ENCODE data around the gene SH3RF3.

The SH3RF3 gene

DNA sequence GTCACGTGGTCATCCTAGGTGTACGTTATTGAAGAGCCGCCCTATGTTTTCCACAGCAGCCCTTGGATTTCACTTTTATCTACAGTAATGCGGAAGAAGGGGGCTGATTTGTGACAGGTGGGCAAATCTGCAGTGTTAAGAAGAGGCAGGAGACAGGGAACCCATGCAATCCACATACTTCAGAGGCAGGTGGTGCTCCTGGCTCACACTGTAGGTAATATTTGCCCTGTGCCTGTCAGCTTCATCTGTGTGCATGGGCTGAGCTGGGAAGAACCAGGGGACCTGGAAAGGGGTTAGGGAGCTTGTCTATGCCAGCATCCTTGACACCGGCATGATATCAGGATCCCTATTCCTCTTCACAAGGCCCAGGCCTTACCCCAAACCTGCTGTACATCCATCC, 183.9 kb downstream of the SH3RF3 start:
- intact Hi-C loops (cut with DNase I): no loop called here

DNA sequence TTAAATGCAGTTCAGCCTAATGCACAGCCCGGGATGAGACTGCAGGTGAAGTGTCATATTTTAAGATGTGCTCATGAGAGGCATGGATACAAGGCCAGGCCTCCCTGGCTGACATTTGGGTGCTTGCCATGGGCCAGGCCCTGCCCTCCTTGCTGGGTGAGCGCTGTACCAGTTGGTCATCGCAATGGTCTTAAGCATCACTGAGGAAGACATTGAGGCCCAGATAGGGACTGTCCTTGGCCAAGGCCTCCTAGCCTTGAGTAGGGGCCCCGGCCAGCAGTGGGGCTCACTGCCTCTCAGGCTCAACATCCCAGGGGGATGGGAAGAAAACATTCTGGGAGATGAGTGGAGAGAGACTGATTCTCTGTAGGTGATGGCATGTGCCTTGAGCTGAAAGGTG, 184.3 kb downstream of the SH3RF3 start:
- peak in 2 of 10 donors; percentile 20 to 33 for DNase-seq
- intact Hi-C loops (cut with DNase I): no loop called here

More for the DNA sequence above, 183.9 kb downstream of the SH3RF3 start:
- peak in 1 of 10 donors; percentile 10 for DNase-seq

DNA sequence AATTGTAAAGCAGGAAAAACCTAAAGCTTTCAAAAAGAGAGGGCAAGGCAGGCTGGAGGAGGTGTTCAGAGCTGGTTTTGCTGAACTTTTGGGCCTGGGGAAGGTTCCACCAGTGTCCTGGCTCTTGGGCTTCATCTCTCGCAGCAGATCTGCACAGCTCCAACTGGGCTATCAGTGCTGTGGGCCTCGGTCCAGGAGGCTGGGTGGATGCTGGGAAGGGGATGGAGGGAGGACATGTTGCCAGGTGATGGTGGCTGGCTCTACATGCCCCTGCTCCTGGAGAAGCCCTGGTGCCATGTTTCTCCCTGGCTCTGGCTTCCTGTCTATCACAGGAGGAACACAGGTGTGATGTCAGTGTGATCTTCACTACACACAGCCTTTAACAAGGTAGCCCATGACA, 187.1 kb downstream of the SH3RF3 start:
- intact Hi-C loops (cut with DNase I): no loop called here
- DNase-seq: peak in 2 of 10 donors; percentile 71 to 75

DNA sequence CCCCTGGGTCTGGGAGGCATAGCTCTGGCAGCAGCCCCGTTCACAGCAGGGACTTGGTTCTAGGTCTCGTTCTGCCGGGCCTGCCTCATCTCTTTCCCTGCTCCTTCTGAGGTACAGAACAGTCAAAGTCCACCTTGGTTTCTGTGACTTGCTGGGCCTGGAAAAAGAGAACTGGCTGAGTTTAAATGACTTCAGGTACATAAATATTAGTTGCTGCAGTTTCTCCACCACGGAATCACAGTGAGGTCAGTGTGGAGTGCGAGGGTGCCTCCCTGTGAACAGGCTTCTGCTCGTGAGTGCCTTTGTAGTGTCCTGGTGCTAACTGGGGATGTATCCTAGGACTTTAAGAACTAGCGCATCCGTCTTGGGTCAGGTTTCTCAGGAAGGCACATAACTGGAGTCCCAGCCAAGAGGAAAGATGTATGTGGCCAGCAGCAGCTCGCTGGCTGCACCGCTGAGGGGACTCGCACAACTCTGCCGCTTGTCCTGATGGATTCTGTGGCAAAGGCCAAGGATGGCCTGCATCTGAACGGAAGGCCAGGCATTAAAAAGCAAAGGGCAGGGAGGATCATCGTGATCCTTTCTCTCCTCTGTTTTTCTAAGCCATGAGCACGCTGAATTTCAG, 188.6 kb downstream of the SH3RF3 start:
- intact Hi-C loops (cut with DNase I): no loop called here
- peak in 2 of 10 donors; percentile 24 to 59 for DNase-seq

DNA sequence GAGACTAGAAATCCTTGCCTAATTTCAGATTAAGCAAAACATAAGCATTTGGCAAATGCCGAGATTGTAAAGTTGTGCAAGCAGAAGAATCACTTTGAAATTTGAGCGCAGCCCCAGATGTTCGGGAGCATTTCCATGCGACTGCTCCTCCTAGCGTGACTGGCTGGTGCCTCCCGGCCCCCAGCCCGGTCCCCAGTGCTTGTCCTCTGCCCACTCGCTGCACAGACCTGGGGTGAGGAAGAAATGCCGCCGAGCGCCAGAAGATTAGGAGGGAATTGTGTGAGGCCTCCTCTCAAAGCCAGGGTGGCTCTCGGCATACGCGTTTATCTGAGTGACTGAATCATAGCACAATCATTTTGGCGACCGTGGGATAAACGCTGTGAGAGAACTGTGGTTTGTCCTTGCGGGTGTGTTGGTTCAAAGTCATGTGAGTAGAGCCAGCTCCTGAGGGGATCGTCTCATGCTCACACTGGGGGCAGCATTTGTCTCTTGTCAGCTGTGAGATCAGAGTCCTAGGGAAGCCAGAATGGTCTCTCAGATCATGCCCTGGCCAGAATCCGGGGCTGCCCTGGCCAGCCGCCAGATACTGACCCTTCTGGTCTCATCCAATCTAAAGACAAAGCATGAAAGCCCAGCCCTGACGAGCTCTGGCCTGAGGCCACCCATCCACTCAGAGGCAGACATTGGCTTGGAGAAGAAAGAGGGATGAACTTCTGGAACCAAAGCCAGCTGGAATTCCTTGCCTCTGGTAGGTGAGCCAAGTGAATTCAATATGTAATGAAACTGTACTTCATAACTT, 189.3 kb downstream of the SH3RF3 start:
- DNase-seq: peak in 7 of 10 donors; percentile 25 to 88 (median 34)
- intact Hi-C loops (cut with DNase I): no loop called here

DNA sequence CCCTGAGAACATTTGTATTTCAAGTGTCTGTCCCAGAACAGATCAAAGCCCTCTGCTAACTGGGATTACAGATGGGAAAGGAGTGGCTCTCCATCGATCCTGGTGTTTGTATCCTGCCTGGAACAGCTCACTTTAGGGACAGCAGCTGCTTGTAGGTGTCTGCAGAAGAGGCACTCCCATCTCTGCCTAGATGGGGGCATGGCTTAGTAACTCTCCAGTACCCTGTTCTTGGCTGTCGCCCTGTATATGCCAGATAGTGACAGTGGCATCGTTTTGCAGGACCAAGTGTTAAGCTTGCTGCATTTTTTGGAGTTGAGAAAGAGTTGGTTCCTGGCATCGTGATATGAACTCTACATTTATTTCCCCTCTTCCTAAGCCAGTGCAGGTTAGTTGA, 189.9 kb downstream of the SH3RF3 start:
- intact Hi-C loops (cut with DNase I): no loop called here

DNA sequence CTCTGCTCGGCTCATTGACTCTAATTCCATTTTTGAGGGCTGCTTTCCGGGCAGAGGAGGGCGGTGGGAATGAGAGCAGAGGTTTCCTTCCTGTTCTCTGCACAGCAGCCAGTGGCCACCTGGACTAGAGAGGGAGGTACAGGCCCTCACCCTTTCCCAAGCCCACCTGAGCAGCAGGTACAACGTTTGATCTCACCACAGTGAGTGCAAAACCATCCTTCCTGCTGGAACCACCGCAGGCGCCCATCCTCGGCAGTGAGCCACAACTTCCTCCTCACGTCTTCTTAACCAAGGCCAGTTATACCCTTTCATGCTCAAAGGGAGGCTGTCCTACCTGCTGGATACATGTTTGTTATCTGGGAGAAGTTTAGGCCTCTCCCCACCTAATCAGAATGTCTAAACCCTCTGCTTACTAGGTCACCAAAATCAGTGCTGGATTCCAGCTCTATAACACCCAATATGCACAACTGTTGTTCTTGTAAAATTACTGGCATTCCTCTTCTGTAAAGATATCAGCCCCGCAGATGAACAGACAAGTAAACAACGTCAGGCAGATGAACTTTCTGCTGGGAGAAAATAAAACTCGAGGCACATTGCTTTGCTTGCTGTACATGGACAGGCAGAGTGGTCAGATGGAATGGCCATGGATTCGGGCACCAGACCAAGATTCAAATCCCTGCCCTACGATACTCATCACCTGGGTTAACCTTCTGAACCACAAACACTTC, 191.4 kb downstream of the SH3RF3 start:
- DNase-seq: peak in 2 of 10 donors; percentile 44 to 73
- intact Hi-C loops (cut with DNase I): no loop called here

More for the DNA sequence above, 189.9 kb downstream of the SH3RF3 start:
- peak in 2 of 10 donors; percentile 1 to 14 for DNase-seq

DNA sequence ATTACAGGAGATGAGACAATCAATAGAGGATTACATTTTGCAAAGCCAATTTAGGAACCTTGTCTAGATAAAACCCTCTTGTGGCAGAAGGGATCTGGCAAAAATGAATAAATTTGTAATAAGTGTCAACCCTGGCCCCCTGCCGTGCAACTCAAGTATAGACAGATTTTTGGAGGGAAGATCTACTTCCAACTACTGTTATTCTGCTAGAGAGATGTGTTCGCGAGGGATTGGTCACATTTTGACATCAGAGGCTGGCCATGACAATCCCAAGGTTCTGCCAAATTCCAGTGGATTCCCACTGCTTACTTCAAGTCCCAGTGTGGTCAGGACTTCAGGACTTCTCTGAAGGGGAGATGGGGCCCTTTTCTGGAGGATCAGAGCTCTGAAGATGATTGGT, 192.6 kb downstream of the SH3RF3 start:
- DNase-seq: peak in 1 of 10 donors; percentile 16
- intact Hi-C loops (cut with DNase I): no loop called here

DNA sequence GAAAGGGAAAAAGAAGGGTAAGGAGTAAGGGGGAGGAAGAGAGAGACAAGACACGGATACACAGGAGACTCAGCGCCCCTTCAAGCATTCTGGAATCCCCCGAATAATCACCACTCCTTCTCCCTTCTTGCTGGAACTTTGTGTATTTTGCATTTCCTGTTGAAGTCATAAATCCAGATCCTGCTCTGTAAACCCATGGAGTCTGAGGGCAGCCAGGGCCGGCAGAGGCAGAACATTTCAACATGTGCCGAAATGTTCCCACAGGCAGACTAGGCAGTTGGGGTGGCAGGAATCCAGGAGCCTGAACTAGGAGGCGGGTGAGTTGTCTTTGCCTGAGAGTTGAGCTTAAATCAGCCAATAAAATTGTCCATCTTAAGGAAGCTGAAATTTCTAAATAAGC, 193.1 kb downstream of the SH3RF3 start:
- intact Hi-C loops (cut with DNase I): no loop called here

DNA sequence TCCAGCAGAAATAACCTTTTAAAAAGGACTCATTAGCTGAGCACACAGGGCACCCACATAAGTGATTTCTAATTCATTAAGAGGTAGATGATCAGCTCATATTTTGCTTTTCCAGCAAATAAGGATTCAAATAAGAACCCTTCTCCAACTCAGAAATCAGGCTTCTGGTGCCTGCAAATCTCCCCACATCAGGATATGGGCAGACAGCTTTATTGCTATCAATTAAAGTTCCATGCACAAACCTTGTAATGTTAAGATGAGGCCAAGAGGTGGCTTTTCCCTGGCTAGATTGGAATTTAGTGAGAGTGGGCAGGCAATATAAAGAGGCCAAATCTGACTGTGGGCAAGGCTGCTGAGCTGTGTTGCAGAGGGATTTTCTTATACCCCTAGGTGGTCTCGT, 193.6 kb downstream of the SH3RF3 start:
- no peak for DNase-seq
- intact Hi-C loops (cut with DNase I): no loop called here

More for the DNA sequence above, 193.1 kb downstream of the SH3RF3 start:
- DNase-seq: peak; percentile 32 to 95 (median 70)

DNA sequence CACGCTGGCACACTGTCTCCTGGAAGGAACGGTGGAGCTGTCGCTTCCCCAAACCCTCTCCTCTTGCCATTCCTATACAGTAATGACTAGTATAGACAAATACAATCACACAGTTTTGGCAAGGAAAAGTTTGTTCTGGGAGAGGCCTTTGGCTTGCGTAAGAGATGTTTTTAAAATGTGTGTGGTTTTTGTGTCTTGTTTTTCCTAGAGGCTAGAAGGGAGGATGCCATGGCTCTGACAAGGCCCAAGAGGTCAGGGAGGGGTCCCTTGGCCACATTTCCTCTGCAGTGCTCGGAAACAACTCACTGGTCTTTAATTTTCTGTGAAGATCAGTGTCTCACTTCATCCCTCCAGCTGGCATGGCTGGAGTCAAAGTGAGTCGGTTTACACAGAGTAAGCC, 195.9 kb downstream of the SH3RF3 start:
- peak in 2 of 10 donors; percentile 8 to 16 for DNase-seq
- intact Hi-C loops (cut with DNase I): no loop called here

DNA sequence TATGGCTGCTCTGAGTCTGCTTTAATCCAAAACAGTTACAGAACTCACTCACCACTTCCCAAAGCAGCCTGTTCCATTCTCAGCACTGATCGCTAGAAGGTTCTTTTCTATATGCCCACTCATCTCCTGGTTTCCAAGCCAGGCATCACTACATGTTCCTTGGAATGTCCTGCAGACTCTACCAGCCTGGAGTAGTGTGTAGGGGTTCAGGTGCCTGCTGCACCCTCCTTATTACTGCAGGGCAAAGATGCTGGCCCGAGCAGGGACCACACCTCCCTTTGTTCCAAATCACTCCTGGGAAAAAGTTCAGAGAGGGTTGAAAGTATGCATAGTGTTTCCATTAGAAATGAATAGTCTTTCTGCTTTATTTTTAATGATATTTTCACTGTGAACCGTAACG, 196.6 kb downstream of the SH3RF3 start:
- DNase-seq: peak in 2 of 10 donors; percentile 24 to 40
- intact Hi-C loops (cut with DNase I): no loop called here

DNA sequence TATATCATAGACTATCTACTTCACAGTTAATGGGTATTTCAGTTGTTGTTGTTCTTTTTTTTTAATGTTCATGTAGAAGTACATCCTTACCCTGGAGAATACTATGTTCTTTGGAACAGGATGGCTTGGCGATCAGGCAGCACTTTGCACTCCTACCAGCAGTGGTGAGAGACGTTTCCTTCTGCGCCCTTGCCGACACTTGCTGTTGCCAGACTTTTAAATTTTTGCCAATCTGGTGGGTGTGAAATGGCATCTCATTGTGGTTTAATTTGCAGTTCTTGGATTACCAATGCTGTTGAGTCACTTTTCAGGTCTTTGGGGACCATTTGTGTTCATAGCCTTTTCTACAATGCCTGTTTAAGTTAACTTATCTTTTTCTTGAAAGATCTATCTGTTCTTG, 197.3 kb downstream of the SH3RF3 start:
- intact Hi-C loops (cut with DNase I): no loop called here
- peak in 3 of 10 donors; percentile 82 to 86 (median 85) for DNase-seq

DNA sequence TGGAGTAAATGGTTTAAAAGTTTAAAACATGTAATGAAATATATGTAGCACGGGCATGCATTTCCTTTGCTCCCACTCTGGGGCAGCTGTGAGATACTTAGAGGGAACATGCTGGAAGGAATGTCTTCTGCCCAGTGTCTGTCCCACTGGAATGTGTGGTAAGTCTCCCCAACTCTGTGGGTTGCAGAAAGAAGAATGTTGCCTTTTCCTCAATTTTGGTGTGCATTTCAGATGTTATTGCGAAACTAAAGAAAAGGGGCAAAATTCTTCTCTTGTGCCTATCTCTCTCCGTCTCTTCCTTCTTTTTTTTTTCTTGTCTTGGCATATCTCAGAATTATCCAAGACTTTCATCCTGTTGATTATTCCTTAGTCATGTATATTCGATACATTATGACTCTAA, 201.1 kb downstream of the SH3RF3 start:
- no peak for DNase-seq
- intact Hi-C loops (cut with DNase I): no loop called here

DNA sequence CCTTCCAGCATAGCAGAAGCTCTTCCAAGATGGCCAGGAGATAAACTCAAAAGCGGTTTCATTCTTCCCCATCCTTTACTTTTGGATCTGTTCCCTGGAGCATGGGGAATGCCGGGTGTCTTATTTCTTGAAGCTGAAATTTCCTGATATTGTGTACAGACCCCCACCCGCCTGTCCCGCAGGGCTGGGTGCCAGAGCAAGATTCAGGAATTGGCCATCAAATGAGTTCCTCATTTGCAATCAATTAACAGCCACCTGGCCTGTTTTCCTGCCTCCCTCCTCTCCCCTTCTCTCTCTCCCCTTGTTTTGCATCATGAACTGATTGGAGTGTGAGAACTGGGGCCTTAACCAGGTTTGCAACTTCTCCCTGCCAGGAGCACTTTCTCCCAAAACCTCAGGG, 202.1 kb downstream of the SH3RF3 start:
- peak in 1 of 10 donors; percentile 7 for DNase-seq
- intact Hi-C loops (cut with DNase I): no loop called here

DNA sequence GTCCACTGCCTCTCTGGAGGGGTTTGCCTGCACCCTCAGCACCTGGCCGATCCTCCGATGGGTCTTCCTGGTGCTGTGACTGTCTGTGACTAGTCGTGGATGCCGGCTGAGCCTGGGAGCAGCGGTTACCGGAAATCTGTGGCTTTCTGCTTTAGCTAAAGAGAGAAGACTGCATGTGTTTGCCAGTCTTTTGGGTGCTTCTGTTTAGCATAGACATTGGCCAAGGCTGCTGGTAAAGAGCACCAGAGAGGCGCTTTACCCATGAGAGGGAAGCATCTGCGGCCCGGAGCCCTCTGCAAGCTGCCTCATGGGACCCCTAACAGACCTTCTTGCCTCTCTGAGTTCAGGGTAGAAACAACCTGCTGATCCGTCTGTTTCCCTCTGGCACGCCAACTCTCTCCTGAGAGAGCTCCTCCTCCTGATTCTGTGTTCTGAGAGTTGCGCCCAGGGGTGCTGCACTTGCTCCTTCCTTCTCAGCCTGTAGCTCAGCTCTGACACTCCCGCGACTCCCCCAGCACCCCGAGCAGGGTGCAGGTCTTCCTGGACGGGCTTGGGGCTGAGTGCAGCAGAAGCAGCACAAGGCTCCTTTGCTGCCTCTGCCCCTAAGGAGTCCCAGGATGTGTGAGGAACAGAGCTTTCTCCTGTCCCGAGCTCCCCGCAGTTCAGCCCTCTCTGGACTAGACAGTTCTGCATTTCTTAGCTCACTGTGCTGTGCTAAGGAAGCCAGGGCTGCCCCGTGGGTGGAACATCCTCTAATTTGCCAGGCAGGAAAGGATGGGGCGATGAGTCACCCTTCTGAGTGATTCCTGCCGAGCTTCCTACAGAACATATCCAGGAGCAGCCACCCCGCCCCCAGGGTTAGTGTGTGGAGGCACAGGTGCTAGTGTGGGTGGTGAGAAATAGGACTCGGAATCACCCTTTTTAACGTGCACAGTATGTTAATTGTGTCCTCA, 203.2 kb downstream of the SH3RF3 start:
- peak; percentile 26 to 97 (median 81) for DNase-seq
- intact Hi-C loops (cut with DNase I): no loop called here

DNA sequence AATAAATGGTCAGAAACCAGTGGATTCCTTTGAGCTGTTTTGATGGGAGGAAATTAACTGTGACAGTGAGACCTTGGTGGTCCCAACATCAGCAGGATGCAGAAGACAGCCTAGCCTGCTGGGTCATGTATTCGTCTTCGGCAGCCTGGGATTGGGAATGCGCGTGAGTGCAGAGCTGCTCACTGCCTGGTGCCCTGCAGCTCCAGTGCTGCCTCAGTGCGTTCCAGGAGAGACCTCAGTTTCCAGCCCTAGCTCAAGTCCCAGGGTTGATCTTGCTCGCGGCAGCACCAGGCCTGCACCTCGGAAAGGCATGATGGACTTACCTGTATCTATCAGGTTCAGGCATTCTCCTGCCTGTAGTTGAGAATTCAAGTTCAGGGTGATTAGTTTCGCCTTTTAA, 203.9 kb downstream of the SH3RF3 start:
- intact Hi-C loops (cut with DNase I): no loop called here
- DNase-seq: peak in 2 of 10 donors; percentile 54 to 77

DNA sequence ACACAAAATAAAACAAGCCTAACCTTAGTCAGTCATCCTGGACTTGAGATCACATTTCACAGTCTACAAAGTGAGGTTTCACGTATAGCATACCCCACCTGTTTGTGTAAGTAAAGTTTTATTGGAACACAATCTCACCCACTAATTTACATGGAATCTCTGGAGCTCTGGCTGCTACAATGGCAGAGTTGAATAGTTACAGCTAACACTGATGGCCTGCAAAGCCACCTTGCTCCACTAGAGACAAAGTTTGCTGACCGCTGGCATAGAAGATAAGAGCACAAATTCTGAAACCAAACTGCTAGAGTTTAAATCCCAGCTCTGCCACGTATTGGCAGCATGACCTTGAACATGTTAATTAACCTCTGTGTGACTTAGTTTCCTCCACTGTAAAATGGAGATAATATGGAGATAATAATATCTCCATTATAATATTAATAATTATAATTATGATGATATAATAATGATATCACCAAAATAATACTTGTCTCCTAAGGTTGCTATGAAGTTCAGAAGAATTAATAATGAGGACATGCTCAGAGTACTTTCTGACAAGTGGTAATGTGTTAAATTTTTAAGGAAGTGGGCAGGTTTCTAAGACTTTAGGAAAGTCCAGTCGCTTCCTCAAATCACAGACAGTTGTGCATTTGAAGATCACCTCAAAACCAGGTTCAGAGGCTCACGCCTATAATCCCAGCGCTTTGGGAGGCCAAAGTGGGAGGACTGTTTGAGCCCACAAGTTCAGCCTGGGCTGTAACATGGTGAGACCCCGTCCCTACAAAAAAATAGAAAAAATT, 204.6 kb downstream of the SH3RF3 start:
- intact Hi-C loops (cut with DNase I): no loop called here
- no peak for DNase-seq

DNA sequence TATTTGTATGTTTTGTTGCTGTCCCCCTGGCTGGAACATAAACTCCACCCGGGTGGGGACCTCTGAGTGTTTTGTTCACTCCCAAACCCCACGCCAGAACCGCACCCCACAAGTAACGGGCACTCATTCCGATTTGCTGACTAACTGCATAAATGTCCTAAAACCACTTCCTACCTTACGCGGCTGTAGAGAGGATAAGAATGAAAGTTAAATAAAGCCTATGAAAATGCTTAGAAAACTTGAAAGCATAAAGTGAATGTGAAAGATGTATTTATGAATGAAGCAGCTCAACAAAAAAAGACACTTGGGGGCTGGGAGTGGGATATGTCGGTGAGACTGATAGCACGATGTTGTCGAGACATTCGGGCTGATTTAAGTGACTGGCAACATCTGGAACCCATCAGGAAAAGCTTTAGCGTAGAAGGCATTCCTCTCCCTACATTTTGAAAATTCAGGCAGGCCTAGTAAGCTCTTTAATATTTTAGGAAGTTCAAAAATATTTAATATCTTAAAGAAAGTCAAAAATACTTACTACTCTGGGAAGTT, 206.7 kb downstream of the SH3RF3 start:
- intact Hi-C loops (cut with DNase I): no loop called here
- no peak for DNase-seq
